ENCODE data around the gene CMTM1.
A peak's percentile ranks its signal among the peaks of the same experiment; 100 is the strongest.
"Not testable (repeated sequence)": the region's sequence is repeated elsewhere in the genome, so short reads cannot be mapped to it uniquely, and the experiment has no call there.

The CMTM1 gene

GRCh38 chr16:66608241-66609138 lies 42.3 kb downstream of the CMTM1 start:
- TF ChIP-seq POU2F2 (IDR thresholded peaks at IDR 0.05; ENCODE audit: low read depth, low read length) = no peak
- no peak for TF ChIP-seq PAX5 (IDR thresholded peaks at IDR 0.05; ENCODE audit: insufficient read depth, low read length, severe bottlenecking)
- TF ChIP-seq TAF1 (IDR thresholded peaks at IDR 0.05; ENCODE audit: low read depth, low read length) = no peak
- TF ChIP-seq POLR2A (IDR thresholded peaks at IDR 0.05; ENCODE audit: low read depth, low read length) = no peak
- TF ChIP-seq POLR2AphosphoS5 (IDR thresholded peaks at IDR 0.05; ENCODE audit: low read depth, low read length) = no peak
- TF ChIP-seq SPI1 (IDR thresholded peaks at IDR 0.05; ENCODE audit: low read depth, low read length) = no peak
- DNase-seq (ENCODE audit: insufficient read length, low spot score) (peak; percentile 93), FAIRE-seq (peak; percentile 88)

- FAIRE-seq = no peak
Measured at GRCh38 chr16:66609139-66609510, 42.9 kb downstream of the CMTM1 start.

GRCh38 chr16:66610111-66610820 lies 44.0 kb downstream of the CMTM1 start:
- FAIRE-seq = no peak

More at GRCh38 chr16:66609139-66609510, 42.9 kb downstream of the CMTM1 start:
- DNase-seq (ENCODE audit: insufficient read length, low spot score) = no peak
- no peak for TF ChIP-seq PAX5 (IDR thresholded peaks at IDR 0.05; ENCODE audit: insufficient read depth, low read length, severe bottlenecking)
- TF ChIP-seq SPI1 (IDR thresholded peaks at IDR 0.05; ENCODE audit: low read depth, low read length) = no peak
- no peak for TF ChIP-seq TAF1 (IDR thresholded peaks at IDR 0.05; ENCODE audit: low read depth, low read length)
- TF ChIP-seq POLR2A (IDR thresholded peaks at IDR 0.05; ENCODE audit: low read depth, low read length) = no peak
- TF ChIP-seq POLR2AphosphoS5 (IDR thresholded peaks at IDR 0.05; ENCODE audit: low read depth, low read length) = no peak
- no peak for TF ChIP-seq POU2F2 (IDR thresholded peaks at IDR 0.05; ENCODE audit: low read depth, low read length)

GRCh38 chr16:66611911-66612310 lies 45.7 kb downstream of the CMTM1 start:
- FAIRE-seq; DNase-seq (ENCODE audit: insufficient read length, low spot score): not testable (repeated sequence)

More at GRCh38 chr16:66610111-66610820, 44.0 kb downstream of the CMTM1 start:
- no peak for TF ChIP-seq TAF1 (IDR thresholded peaks at IDR 0.05; ENCODE audit: low read depth, low read length)
- no peak for TF ChIP-seq SPI1 (IDR thresholded peaks at IDR 0.05; ENCODE audit: low read depth, low read length)
- no peak for TF ChIP-seq POU2F2 (IDR thresholded peaks at IDR 0.05; ENCODE audit: low read depth, low read length)
- TF ChIP-seq POLR2A (IDR thresholded peaks at IDR 0.05; ENCODE audit: low read depth, low read length) = no peak
- no peak for TF ChIP-seq PAX5 (IDR thresholded peaks at IDR 0.05; ENCODE audit: insufficient read depth, low read length, severe bottlenecking)
- TF ChIP-seq POLR2AphosphoS5 (IDR thresholded peaks at IDR 0.05; ENCODE audit: low read depth, low read length) = no peak
- no peak for DNase-seq (ENCODE audit: insufficient read length, low spot score)

- DNase-seq (ENCODE audit: insufficient read length, low spot score) = no peak
- no peak for TF ChIP-seq POU2F2 (IDR thresholded peaks at IDR 0.05; ENCODE audit: low read depth, low read length)
- TF ChIP-seq PAX5 (IDR thresholded peaks at IDR 0.05; ENCODE audit: insufficient read depth, low read length, severe bottlenecking) = no peak
- TF ChIP-seq POLR2AphosphoS5 (IDR thresholded peaks at IDR 0.05; ENCODE audit: low read depth, low read length) = no peak
- no peak for TF ChIP-seq SPI1 (IDR thresholded peaks at IDR 0.05; ENCODE audit: low read depth, low read length)
- no peak for TF ChIP-seq POLR2A (IDR thresholded peaks at IDR 0.05; ENCODE audit: low read depth, low read length)
- TF ChIP-seq TAF1 (IDR thresholded peaks at IDR 0.05; ENCODE audit: low read depth, low read length) = no peak
- FAIRE-seq = no peak
Measured at GRCh38 chr16:66612422-66612821, 46.2 kb downstream of the CMTM1 start.

GRCh38 chr16:66614161-66614802 lies 48.0 kb downstream of the CMTM1 start:
- no peak for DNase-seq (ENCODE audit: insufficient read length, low spot score)
- FAIRE-seq = no peak
- TF ChIP-seq PAX5 (IDR thresholded peaks at IDR 0.05; ENCODE audit: insufficient read depth, low read length, severe bottlenecking) (no peak), SPI1 (IDR thresholded peaks at IDR 0.05; ENCODE audit: low read depth, low read length) (no peak), POU2F2 (IDR thresholded peaks at IDR 0.05; ENCODE audit: low read depth, low read length) (no peak), POLR2A (IDR thresholded peaks at IDR 0.05; ENCODE audit: low read depth, low read length) (no peak), POLR2AphosphoS5 (IDR thresholded peaks at IDR 0.05; ENCODE audit: low read depth, low read length) (no peak), TAF1 (IDR thresholded peaks at IDR 0.05; ENCODE audit: low read depth, low read length) (no peak)

GRCh38 chr16:66616169-66616568 lies 49.9 kb downstream of the CMTM1 start:
- no peak for FAIRE-seq
- no peak for TF ChIP-seq POU2F2 (IDR thresholded peaks at IDR 0.05; ENCODE audit: low read depth, low read length)
- TF ChIP-seq SPI1 (IDR thresholded peaks at IDR 0.05; ENCODE audit: low read depth, low read length) = no peak
- TF ChIP-seq TAF1 (IDR thresholded peaks at IDR 0.05; ENCODE audit: low read depth, low read length) = no peak
- no peak for TF ChIP-seq PAX5 (IDR thresholded peaks at IDR 0.05; ENCODE audit: insufficient read depth, low read length, severe bottlenecking)
- TF ChIP-seq POLR2AphosphoS5 (IDR thresholded peaks at IDR 0.05; ENCODE audit: low read depth, low read length) = no peak
- TF ChIP-seq POLR2A (IDR thresholded peaks at IDR 0.05; ENCODE audit: low read depth, low read length) = no peak
- DNase-seq (ENCODE audit: insufficient read length, low spot score) = no peak

GRCh38 chr16:66616592-66616991 lies 50.4 kb downstream of the CMTM1 start:
- FAIRE-seq = no peak
- TF ChIP-seq POU2F2 (IDR thresholded peaks at IDR 0.05; ENCODE audit: low read depth, low read length) (no peak), TAF1 (IDR thresholded peaks at IDR 0.05; ENCODE audit: low read depth, low read length) (no peak), POLR2A (IDR thresholded peaks at IDR 0.05; ENCODE audit: low read depth, low read length) (no peak), POLR2AphosphoS5 (IDR thresholded peaks at IDR 0.05; ENCODE audit: low read depth, low read length) (no peak), SPI1 (IDR thresholded peaks at IDR 0.05; ENCODE audit: low read depth, low read length) (no peak), PAX5 (IDR thresholded peaks at IDR 0.05; ENCODE audit: insufficient read depth, low read length, severe bottlenecking) (no peak)
- DNase-seq (ENCODE audit: insufficient read length, low spot score) = no peak

GRCh38 chr16:66617010-66617434 lies 50.8 kb downstream of the CMTM1 start:
- no peak for FAIRE-seq

More at GRCh38 chr16:66617010-66617434, 50.8 kb downstream of the CMTM1 start:
- DNase-seq (ENCODE audit: insufficient read length, low spot score) = no peak
- TF ChIP-seq POLR2AphosphoS5 (IDR thresholded peaks at IDR 0.05; ENCODE audit: low read depth, low read length) = no peak
- no peak for TF ChIP-seq PAX5 (IDR thresholded peaks at IDR 0.05; ENCODE audit: insufficient read depth, low read length, severe bottlenecking)
- no peak for TF ChIP-seq POLR2A (IDR thresholded peaks at IDR 0.05; ENCODE audit: low read depth, low read length)
- TF ChIP-seq POU2F2 (IDR thresholded peaks at IDR 0.05; ENCODE audit: low read depth, low read length) = no peak
- TF ChIP-seq TAF1 (IDR thresholded peaks at IDR 0.05; ENCODE audit: low read depth, low read length) = no peak
